Esophagus squamous epithelium (tissue), 4 donors: ENCODE data around the gene GPX7.
"Not testable (repeated sequence)": the region's sequence is repeated elsewhere in the genome, so short reads cannot be mapped to it uniquely, and the experiment has no call there.

Experiments used
- POLR2A ChIP-seq, 4 donors: fragments of 450-650 bp; IDR thresholded peaks; one replicate each; pipeline ENCODE4 v1.6.1; 2017; ENCODE audit warnings: antibody characterized with exemption in 4 of 4, mild to moderate bottlenecking in 4 of 4, moderate library complexity in 3 of 4
- TF ChIP-seq, protein P1 (sequence below), 6 experiments: fragments of 450-650 bp in 4 of 6; fragments of 200-600 bp in 2 of 6; sonication (generic) in 2 of 6; IDR thresholded peaks; one replicate each; pipeline ENCODE4 v1.5.1; 2016 to 2019; ENCODE audit warnings: antibody characterized with exemption in 6 of 6, mild to moderate bottlenecking in 4 of 6, moderate library complexity in 4 of 6

DNA sequence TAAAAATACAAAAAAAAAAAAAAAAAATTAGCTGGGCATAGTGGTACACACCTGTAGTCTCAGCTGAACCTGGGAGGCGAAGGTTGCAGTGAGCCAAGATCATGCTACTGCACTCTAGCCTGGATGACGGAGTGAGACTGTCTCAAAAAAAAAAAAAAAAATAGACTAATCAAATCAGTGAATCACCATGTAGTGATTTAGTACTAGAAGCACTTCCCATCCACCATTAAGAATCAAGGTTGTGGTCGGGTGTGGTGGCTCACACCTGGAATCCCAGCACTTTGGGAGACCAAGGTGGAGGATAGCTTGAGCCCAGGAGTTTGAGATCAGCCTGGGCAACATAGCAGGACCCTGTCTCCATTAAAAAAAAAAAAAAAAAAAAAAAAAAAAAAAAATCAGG, 24.1 kb upstream of the GPX7 start:
- TF ChIP-seq, protein P1, sequence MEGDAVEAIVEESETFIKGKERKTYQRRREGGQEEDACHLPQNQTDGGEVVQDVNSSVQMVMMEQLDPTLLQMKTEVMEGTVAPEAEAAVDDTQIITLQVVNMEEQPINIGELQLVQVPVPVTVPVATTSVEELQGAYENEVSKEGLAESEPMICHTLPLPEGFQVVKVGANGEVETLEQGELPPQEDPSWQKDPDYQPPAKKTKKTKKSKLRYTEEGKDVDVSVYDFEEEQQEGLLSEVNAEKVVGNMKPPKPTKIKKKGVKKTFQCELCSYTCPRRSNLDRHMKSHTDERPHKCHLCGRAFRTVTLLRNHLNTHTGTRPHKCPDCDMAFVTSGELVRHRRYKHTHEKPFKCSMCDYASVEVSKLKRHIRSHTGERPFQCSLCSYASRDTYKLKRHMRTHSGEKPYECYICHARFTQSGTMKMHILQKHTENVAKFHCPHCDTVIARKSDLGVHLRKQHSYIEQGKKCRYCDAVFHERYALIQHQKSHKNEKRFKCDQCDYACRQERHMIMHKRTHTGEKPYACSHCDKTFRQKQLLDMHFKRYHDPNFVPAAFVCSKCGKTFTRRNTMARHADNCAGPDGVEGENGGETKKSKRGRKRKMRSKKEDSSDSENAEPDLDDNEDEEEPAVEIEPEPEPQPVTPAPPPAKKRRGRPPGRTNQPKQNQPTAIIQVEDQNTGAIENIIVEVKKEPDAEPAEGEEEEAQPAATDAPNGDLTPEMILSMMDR (IDR thresholded peaks at IDR 0.05): not testable (repeated sequence)
- not testable (repeated sequence) for TF ChIP-seq POLR2A (IDR thresholded peaks at IDR 0.05)
